H1 (cell line): ENCODE data around the gene JMJD7. TPM values are rescaled to one million over a fixed set of nuclear protein-coding genes. Genes with fewer than 3 reads are reported as not detected.

Source experiments
- CTCF ChIA-PET: fragments of 300-600 bp; sonication (Branson Sonifier 250); formaldehyde crosslinking; loops from one replicate; lab custom pipeline; 2021; ENCODE audit not compliant: partially characterized antibody; lab: Charles Lee
- POLR2A ChIA-PET: fragments of 300-600 bp; sonication (Branson Sonifier 250); formaldehyde crosslinking; loops from one replicate; lab custom pipeline; 2021; ENCODE audit warnings: inconsistent platforms; ENCODE audit not compliant: partially characterized antibody; lab: Charles Lee
- DNase-seq, 2 experiments: peaks; one replicate each; pipeline versions ENCODE4 v3.0.0 to v3.0.0-alpha.2; 2010 to 2022; ENCODE audit warnings: low spot score in 2 of 2, low read depth in 1 of 2, mixed read lengths in 1 of 2
- FAIRE-seq: peaks from 2 replicates; lab custom pipeline; 2011; peaks lifted over from hg19 to GRCh38; lab: Jason Lieb, UNC
- H2AFZ ChIP-seq: 2 replicates; pipeline ENCODE4 v1.8.1; 2012; ENCODE audit warnings: low read length, inconsistent platforms
- H2AK5ac ChIP-seq: 2 replicates; pipeline ENCODE4 v1.6.1; 2013; ENCODE audit warnings: low read depth, low read length
- H2BK120ac ChIP-seq: replicated peaks from 2 replicates; pipeline ENCODE3; 2013; ENCODE audit warnings: low read depth, low read length, inconsistent platforms
- H2BK12ac ChIP-seq: 2 replicates; pipeline ENCODE4 v1.6.1; 2013; ENCODE audit warnings: low read depth, low read length
- H2BK15ac ChIP-seq: 2 replicates; pipeline ENCODE4 v1.6.1; 2013; ENCODE audit warnings: low read length
- H2BK20ac ChIP-seq: 2 replicates; pipeline ENCODE4 v1.6.1; 2013; ENCODE audit warnings: low read length
- H2BK5ac ChIP-seq: 2 replicates; pipeline ENCODE4 v1.6.1; 2013; ENCODE audit warnings: low read depth, low read length
- H3K14ac ChIP-seq: 2 replicates; pipeline ENCODE4 v1.6.1; 2013; ENCODE audit warnings: inconsistent platforms; ENCODE audit not compliant: insufficient read length
- H3K18ac ChIP-seq: 2 replicates; pipeline ENCODE4 v1.6.1; 2013; ENCODE audit warnings: low read length; ENCODE audit errors: extremely low read depth
- H3K23ac ChIP-seq: 2 replicates; pipeline ENCODE4 v1.6.1; 2013; ENCODE audit warnings: inconsistent platforms; ENCODE audit not compliant: insufficient read length
- H3K23me2 ChIP-seq: 2 replicates; pipeline ENCODE4 v1.6.1; 2013; ENCODE audit warnings: low read depth, low read length
- H3K27ac ChIP-seq: 2 replicates; pipeline ENCODE4 v1.6.1; 2011; ENCODE audit warnings: low read depth, low read length, inconsistent platforms
- H3K27me3 ChIP-seq, 4 experiments: replicated peaks in 1 of 4; 1 replicate in 1 of 4; 2 replicates in 3 of 4; pipeline versions ENCODE4 v1.6.1 to v1.8.1; 2011 to 2013; ENCODE audit warnings: low read length in 3 of 4, mild to moderate bottlenecking in 3 of 4, inconsistent platforms in 2 of 4, mixed read lengths in 2 of 4, moderate library complexity in 1 of 4; ENCODE audit not compliant: control insufficient read depth in 3 of 4, insufficient read depth in 3 of 4; ENCODE audit errors: extremely low read depth in 1 of 4
- H3K36me3 ChIP-seq, 4 experiments: 2 replicates each; pipeline versions ENCODE4 v1.6.1 to v1.8.1; 2011 to 2013; ENCODE audit warnings: mild to moderate bottlenecking in 4 of 4, low read length in 3 of 4, moderate library complexity in 2 of 4, control low read depth in 1 of 4, inconsistent platforms in 1 of 4; ENCODE audit not compliant: insufficient read depth in 4 of 4, control insufficient read depth in 2 of 4
- H3K4ac ChIP-seq: replicated peaks from 2 replicates; pipeline ENCODE3; 2013; ENCODE audit warnings: low read length, low read depth, mixed read lengths, inconsistent platforms; ENCODE audit not compliant: insufficient read length
- H3K4me1 ChIP-seq, 4 experiments: replicated peaks in 1 of 4; 1 replicate in 1 of 4; 2 replicates in 3 of 4; pipeline versions ENCODE4 v1.6.1 to v1.8.1; 2011 to 2013; ENCODE audit warnings: low read length in 3 of 4, inconsistent platforms in 2 of 4, mixed read lengths in 1 of 4; ENCODE audit not compliant: insufficient read depth in 4 of 4, control insufficient read depth in 3 of 4
- H3K4me2 ChIP-seq, 2 experiments: 2 replicates each; pipeline versions ENCODE4 v1.6.1 to v1.8.1; 2011 to 2013; ENCODE audit warnings: low read depth in 2 of 2, low read length in 2 of 2, control low read depth in 1 of 2, inconsistent platforms in 1 of 2, mild to moderate bottlenecking in 1 of 2; ENCODE audit not compliant: insufficient read depth in 1 of 2
- H3K4me3 ChIP-seq, 4 experiments: fragments of 200-600, 300-600 bp in 1 of 4; sonication (generic), shearing (Covaris generic), sonication (Bioruptor Twin) in 1 of 4; 2 replicates each; pipeline versions ENCODE4 v1.5.1 to v1.8.1; 2011 to 2016; ENCODE audit warnings: low read length in 4 of 4, low read depth in 3 of 4, control low read depth in 2 of 4, inconsistent platforms in 2 of 4, mild to moderate bottlenecking in 2 of 4, mixed read lengths in 1 of 4, moderate library complexity in 1 of 4; ENCODE audit not compliant: insufficient read depth in 2 of 4; ENCODE audit errors: extremely low read depth in 1 of 4
- H3K56ac ChIP-seq: replicated peaks from 2 replicates; pipeline ENCODE3; 2013; ENCODE audit warnings: low read depth, mild to moderate bottlenecking, mixed read lengths, low read length, inconsistent platforms; ENCODE audit not compliant: insufficient read length
- H3K79me1 ChIP-seq: 2 replicates; pipeline ENCODE4 v1.6.1; 2013; ENCODE audit warnings: low read depth, low read length, control low read depth
- H3K79me2 ChIP-seq, 2 experiments: 2 replicates each; pipeline versions ENCODE4 v1.6.1 to v1.8.1; 2012 to 2013; ENCODE audit warnings: low read length in 2 of 2, mild to moderate bottlenecking in 2 of 2, inconsistent platforms in 1 of 2; ENCODE audit not compliant: insufficient read depth in 2 of 2, control insufficient read depth in 1 of 2
- H3K9ac ChIP-seq, 4 experiments: replicated peaks in 1 of 4; 1 replicate in 1 of 4; 2 replicates in 3 of 4; pipeline versions ENCODE4 v1.6.1 to v1.8.1; 2011 to 2013; ENCODE audit warnings: low read depth in 3 of 4, low read length in 3 of 4, control low read depth in 2 of 4, mild to moderate bottlenecking in 2 of 4, moderate library complexity in 2 of 4, inconsistent platforms in 1 of 4; ENCODE audit errors: extremely low read depth in 1 of 4
- H3K9me3 ChIP-seq, 2 experiments: 2 replicates each; pipeline versions ENCODE4 v1.6.1 to v1.8.1; 2012 to 2013; ENCODE audit warnings: mild to moderate bottlenecking in 2 of 2, moderate library complexity in 2 of 2, control low read depth in 1 of 2, inconsistent platforms in 1 of 2, low read depth in 1 of 2, low read length in 1 of 2, mixed read lengths in 1 of 2; ENCODE audit not compliant: insufficient read depth in 2 of 2
- H4K20me1 ChIP-seq, 2 experiments: replicated peaks in 1 of 2; 2 replicates each; pipeline versions ENCODE3 to v1.8.1; 2011 to 2013; ENCODE audit warnings: inconsistent platforms in 2 of 2, low read length in 2 of 2, mild to moderate bottlenecking in 1 of 2; ENCODE audit not compliant: insufficient read depth in 2 of 2, control insufficient read depth in 1 of 2
- H4K5ac ChIP-seq: 2 replicates; pipeline ENCODE4 v1.6.1; 2013; ENCODE audit warnings: low read length, low read depth, mixed read lengths, inconsistent platforms; ENCODE audit not compliant: insufficient read length
- H4K8ac ChIP-seq: 2 replicates; pipeline ENCODE4 v1.8.0; 2013; ENCODE audit warnings: mild to moderate bottlenecking, moderate library complexity, low read length, inconsistent platforms; ENCODE audit not compliant: insufficient read depth; ENCODE audit errors: extremely low read depth
- H4K91ac ChIP-seq: replicated peaks from 2 replicates; pipeline ENCODE3; 2013; ENCODE audit warnings: low read length, mixed read lengths, inconsistent platforms; ENCODE audit not compliant: insufficient read length
- CBX5 ChIP-seq: fragments of 300-800, 300-1000 bp; sonication (generic); IDR thresholded peaks from 2 replicates; pipeline ENCODE4 v1.7.1; 2016; ENCODE audit warnings: antibody characterized with exemption, low read length, low read depth
- CEBPB ChIP-seq: IDR thresholded peaks from 2 replicates; pipeline ENCODE4 v1.6.1; 2012; ENCODE audit warnings: low read depth, low read length
- PHF8 ChIP-seq: fragments of 200-600 bp; sonication (generic); conservative IDR thresholded peaks from 2 replicates; pipeline ENCODE4 v1.7.1; 2012; ENCODE audit warnings: low read depth, mild to moderate bottlenecking, inconsistent platforms, low read length, moderate library complexity
- POLR2AphosphoS5 ChIP-seq: IDR thresholded peaks from 2 replicates; pipeline ENCODE4 v1.6.1; 2011; ENCODE audit warnings: low read depth, low read length
- SAP30 ChIP-seq: fragments of 300-600 bp; sonication (generic); IDR thresholded peaks from 2 replicates; pipeline ENCODE4 v1.7.1; 2012; ENCODE audit warnings: low read length, moderate library complexity, mild to moderate bottlenecking, inconsistent platforms; ENCODE audit not compliant: insufficient read depth, insufficient replicate concordance
- SP2 ChIP-seq: IDR thresholded peaks from 2 replicates; pipeline ENCODE4 v1.6.1; 2012; ENCODE audit warnings: mild to moderate bottlenecking, low read length, inconsistent platforms
- TEAD4 ChIP-seq: IDR thresholded peaks from 2 replicates; pipeline ENCODE4 v1.6.1; 2012; ENCODE audit warnings: low read depth, low read length, inconsistent platforms, mixed read lengths
- ZNF274 ChIP-seq: IDR thresholded peaks from 2 replicates; pipeline ENCODE4 v1.7.0; 2012; ENCODE audit warnings: low read length, borderline replicate concordance; ENCODE audit errors: extremely low read depth
- WGBS, 2 experiments: shearing (Covaris generic) in 1 of 2; methylation state at CpG; one replicate each; pipeline versions ENCODE4 v1.1.6 to v1.1.7; 2013 to 2015; ENCODE audit warnings: low lambda C conversion rate in 2 of 2, mixed read lengths in 2 of 2, inconsistent platforms in 1 of 2, low coverage in 1 of 2, missing lambda C conversion rate in 1 of 2; ENCODE audit not compliant: insufficient replicate concordance in 2 of 2, insufficient coverage in 1 of 2, insufficient read length in 1 of 2; ENCODE audit errors: extremely low coverage in 1 of 2, missing lambda C conversion rate in 1 of 2; 5-methylcytosine and 5-hydroxymethylcytosine counted together
- polyA plus RNA-seq, 7 experiments: library from polyadenylated mRNA; depleted of rRNA in 3 of 7; stranded (reverse) in 5 of 7; unstranded in 2 of 7; fragments of >200 nt in 5 of 7; fragments of 200-250 nt in 2 of 7; gene quantifications; 1 replicate in 5 of 7; 2 replicates in 1 of 7; 4 replicates in 1 of 7; pipeline versions ENCODE4 v1.2.1 to v1.2.3, GENCODE V29; 2011 to 2013; ENCODE audit warnings: missing spikeins in 2 of 7, mixed read lengths in 2 of 7
- total RNA-seq: library from RNA; stranded (reverse); fragmentation: NEBNext Ultra II Directional; extraction: Animal tissue kit (Norgen Biotek cat#: 25700); gene quantifications from 2 replicates; pipeline ENCODE4 v1.2.1, GENCODE V29; 2021
- TF ChIP-seq, protein P1 (sequence below): IDR thresholded peaks from 2 replicates; pipeline ENCODE4 v1.6.1; 2011; ENCODE audit warnings: low read depth, mild to moderate bottlenecking, low read length; ENCODE audit not compliant: insufficient read depth

JMJD7 gene
- total and polyA plus RNA-seq, 2 of the 8 experiments (the other 6 are each of a cell fraction or from before 2014, with no cell fraction given) = 15.0 to 20.0 TPM

DNA sequence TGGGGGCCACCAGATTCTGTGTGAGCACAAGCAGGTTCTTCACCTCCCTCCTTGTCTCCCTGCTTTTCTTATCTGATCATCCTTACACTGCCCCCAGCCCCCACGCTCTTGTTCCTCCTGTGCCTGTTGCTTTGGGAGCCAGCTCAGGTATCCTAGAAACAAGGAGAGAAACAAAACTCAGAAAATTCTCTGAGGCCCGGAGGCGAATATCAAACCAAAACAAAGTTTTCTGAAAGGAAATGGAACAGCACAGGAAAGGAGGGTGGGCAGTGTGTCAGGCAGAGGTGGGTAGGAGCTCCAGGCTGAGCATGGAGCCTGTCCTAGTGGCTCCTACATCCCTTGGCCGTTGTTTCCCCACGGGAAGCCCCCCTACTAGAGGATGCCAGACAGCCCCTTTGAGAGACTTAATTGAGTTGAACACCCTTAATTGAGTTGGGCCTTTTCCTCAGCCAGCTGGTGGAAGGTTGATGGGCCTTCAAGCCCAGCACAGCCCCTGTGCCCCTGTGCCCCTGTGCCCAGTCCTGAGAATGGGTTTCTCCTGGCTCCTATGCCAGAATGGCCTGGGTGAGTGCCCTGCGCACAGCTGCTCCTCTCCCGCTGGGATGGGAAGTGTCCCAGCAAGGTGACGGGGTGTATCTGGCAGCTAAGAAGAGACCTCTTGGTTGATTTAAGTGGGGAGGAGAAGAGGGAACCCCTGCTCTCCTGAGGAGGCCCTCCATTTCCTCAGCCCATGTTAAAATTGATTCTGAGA, 22.8 kb upstream of the JMJD7 start:
- peaks cover 0 to 4% (median 2%) of the 10 kb centered on the region in 4 experiments; a peak in 4 of 7 replicates for H3K4me1 ChIP-seq
- H3K27me3 ChIP-seq = no peaks in the 10 kb centered on the region
- WGBS, 2 experiments = 90% methylated on average over 8 of the region's 8 CpGs; no CpG with 5 or more reads in 1 of the 2 experiments
- H2AFZ ChIP-seq = no peak overlapping the region
- no peak overlapping the region for H3K56ac ChIP-seq
- no peak overlapping the region for H3K4me2 ChIP-seq
- H2BK20ac ChIP-seq = no peak overlapping the region
- no peak overlapping the region; the same call in 1 of the 2 replicates for H4K8ac ChIP-seq
- H2BK12ac ChIP-seq = no peak overlapping the region
- H4K91ac ChIP-seq = no peak overlapping the region
- H4K5ac ChIP-seq = no peak overlapping the region
- H4K20me1 ChIP-seq = no peaks in the 10 kb centered on the region
- H3K27ac ChIP-seq = no peak overlapping the region
- no peaks in the 10 kb centered on the region for H3K36me3 ChIP-seq
- no peak for DNase-seq
- H2BK120ac ChIP-seq = no peak overlapping the region
- H3K79me1 ChIP-seq = no peaks in the 10 kb centered on the region
- H3K14ac ChIP-seq = no peak overlapping the region
- H3K9ac ChIP-seq = no peak overlapping the region
- no peak overlapping the region for H3K4ac ChIP-seq
- H3K4me3 ChIP-seq = no peak overlapping the region
- no peak for FAIRE-seq
- H2BK15ac ChIP-seq = no peak overlapping the region
- no peaks in the 10 kb centered on the region for H3K9me3 ChIP-seq
- no peak overlapping the region for H2AK5ac ChIP-seq
- no peak overlapping the region for H3K18ac ChIP-seq
- POLR2A ChIA-PET = no interaction called here
- CTCF ChIA-PET = interaction anchor here (0.5 to 13.7 kb wide), 9 partner anchors 11 to 769 kb away, joined by 3 to 283 read pairs (median 3); partner anchors contain the start of gene MAPKBP1
- no peak overlapping the region for H3K23ac ChIP-seq
- H2BK5ac ChIP-seq = peak overlapping the region; percentile 66; the same call in 1 of the 2 replicates
- H3K23me2 ChIP-seq = no peaks in the 10 kb centered on the region
- H3K79me2 ChIP-seq = no peaks in the 10 kb centered on the region
- TF ChIP-seq PHF8 = no peak
- TF ChIP-seq, protein P1, sequence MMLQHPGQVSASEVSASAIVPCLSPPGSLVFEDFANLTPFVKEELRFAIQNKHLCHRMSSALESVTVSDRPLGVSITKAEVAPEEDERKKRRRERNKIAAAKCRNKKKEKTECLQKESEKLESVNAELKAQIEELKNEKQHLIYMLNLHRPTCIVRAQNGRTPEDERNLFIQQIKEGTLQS = no peak
- no peak for TF ChIP-seq ZNF274
- no peak for TF ChIP-seq SP2
- no peak for TF ChIP-seq POLR2AphosphoS5
- TF ChIP-seq TEAD4 = no peak
- no peak for TF ChIP-seq CBX5
- no peak for TF ChIP-seq CEBPB
- TF ChIP-seq SAP30 = no peak
